ENCODE measurements around the gene AKNAD1.

DNA sequence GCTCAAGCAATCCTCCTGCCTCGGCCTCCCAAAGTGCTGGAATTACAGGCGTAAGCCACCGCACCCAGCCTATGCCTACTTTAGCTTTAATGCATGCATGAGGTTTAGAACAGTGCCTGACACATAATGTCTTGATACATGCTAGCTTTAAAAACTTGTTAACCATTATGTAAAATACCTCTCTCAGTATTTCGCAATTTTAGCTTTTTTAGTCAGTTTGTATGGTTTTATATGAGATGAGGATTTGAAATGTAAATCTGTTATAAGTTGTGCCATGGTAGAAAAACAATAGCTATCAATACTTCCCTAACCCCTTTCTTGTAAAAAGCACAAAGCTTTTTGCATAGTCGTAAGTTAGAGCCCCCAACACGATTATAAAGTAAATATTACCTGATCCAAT is 4.7 kb upstream of the AKNAD1 start:
- TF ChIP-seq, protein P1, sequence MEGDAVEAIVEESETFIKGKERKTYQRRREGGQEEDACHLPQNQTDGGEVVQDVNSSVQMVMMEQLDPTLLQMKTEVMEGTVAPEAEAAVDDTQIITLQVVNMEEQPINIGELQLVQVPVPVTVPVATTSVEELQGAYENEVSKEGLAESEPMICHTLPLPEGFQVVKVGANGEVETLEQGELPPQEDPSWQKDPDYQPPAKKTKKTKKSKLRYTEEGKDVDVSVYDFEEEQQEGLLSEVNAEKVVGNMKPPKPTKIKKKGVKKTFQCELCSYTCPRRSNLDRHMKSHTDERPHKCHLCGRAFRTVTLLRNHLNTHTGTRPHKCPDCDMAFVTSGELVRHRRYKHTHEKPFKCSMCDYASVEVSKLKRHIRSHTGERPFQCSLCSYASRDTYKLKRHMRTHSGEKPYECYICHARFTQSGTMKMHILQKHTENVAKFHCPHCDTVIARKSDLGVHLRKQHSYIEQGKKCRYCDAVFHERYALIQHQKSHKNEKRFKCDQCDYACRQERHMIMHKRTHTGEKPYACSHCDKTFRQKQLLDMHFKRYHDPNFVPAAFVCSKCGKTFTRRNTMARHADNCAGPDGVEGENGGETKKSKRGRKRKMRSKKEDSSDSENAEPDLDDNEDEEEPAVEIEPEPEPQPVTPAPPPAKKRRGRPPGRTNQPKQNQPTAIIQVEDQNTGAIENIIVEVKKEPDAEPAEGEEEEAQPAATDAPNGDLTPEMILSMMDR (IDR thresholded peaks at IDR 0.05) = no peak
- TF ChIP-seq POLR2A (IDR thresholded peaks at IDR 0.05) (no peak), POLR2AphosphoS5 (IDR thresholded peaks at IDR 0.05) (no peak)
